Upper lobe of right lung (tissue), 1 donor: ENCODE results near the gene ZNF805. TPM values are rescaled to one million over a fixed set of nuclear protein-coding genes. Genes with fewer than 3 reads are reported as not detected.

Experiments used
- ATAC-seq: fragments of 200-7000 bp; cut with Tn5 transposase; one replicate; pipeline ENCODE4 v1.9.1; 2020; ENCODE audit warnings: mild to moderate bottlenecking, moderate library complexity
- DNase-seq: peaks from one replicate; pipeline ENCODE4 v3.0.0-alpha.2; 2020
- H3K27ac ChIP-seq: fragments of 200-600 bp; one replicate; pipeline ENCODE4 v1.8.0; 2022
- H3K27me3 ChIP-seq: fragments of 200-600 bp; one replicate; pipeline ENCODE4 v1.8.0; 2022; ENCODE audit warnings: mild to moderate bottlenecking
- H3K36me3 ChIP-seq: fragments of 200-600 bp; one replicate; pipeline ENCODE4 v1.8.0; 2022
- H3K4me1 ChIP-seq: fragments of 200-600 bp; one replicate; pipeline ENCODE4 v1.8.0; 2022
- H3K4me3 ChIP-seq: fragments of 200-600 bp; one replicate; pipeline ENCODE4 v1.8.0; 2022; ENCODE audit warnings: mild to moderate bottlenecking
- H3K9me3 ChIP-seq: fragments of 200-600 bp; one replicate; pipeline ENCODE4 v1.8.0; 2022
- intact Hi-C: fragments of 100-400 bp; cut with DNase I; formaldehyde crosslinking; loops from one replicate; pipeline ENCODE4 v1.11.0; 2022
- total RNA-seq: library from RNA; stranded (reverse); fragmentation: NEBNext Ultra II Directional; extraction: Animal tissue kit (Norgen Biotek cat#: 25700); gene quantifications from one replicate; pipeline ENCODE4 v1.2.1, GENCODE V29; 2021
- TF ChIP-seq, protein P1 (sequence below): fragments of 200-600 bp; IDR thresholded peaks from one replicate; pipeline ENCODE4 v1.8.0; 2022; ENCODE audit warnings: antibody characterized with exemption
- donor health status: DM: no; HTN: yes; CAD: no; lungs with severe emphysema.

Gene ZNF805
- total RNA-seq, 1 donor from 2014 or later: 14.6 TPM

DNA sequence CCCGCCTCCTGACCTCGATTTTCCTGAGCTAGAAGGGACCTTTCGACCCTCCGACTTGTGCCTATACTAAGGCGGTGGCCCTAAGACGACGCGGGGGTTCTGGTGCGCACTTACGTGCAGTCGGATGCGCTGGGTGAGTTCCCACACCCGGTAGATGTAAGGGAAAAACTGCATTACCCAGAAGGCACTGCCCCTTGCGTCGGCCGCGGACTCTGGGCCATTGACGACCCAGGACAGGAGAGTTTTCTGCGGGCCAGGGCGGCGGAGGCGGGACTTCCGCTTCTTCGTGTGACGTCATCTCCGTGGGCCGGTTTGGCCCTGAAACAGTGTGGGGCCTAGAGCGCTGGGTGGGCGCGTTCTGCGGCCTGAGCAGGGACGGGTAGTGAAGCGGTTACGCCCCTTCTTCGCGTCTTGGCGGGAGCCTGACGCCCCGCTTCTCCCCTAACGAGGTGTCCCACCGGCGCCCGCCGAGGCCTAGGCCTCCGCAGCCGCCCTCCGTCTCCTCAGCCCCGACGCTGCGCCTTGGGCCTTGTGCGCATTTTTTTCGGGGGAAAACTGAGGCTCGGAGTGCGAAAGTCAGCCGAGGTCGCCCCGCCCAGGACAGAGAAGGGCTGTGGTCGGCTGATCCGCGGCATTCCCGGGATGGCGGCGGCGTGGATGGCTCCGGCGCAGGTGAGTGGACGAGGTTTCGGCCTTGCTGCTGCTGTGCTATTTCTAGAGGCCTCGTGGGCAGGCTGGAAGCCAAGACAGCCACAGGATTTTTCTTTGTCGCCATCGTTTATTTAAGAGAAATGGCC is 39.9 kb downstream of the ZNF805 start, which contains the start of gene ZNF460:
Gene ZNF460 (plus strand): TSS at position 321 of the 797 bp plus-strand sequence. CDS start 322 bp downstream, at position 643.
- Histone ChIP-seq H3K9me3 (no peaks in the 10 kb centered on the region), H3K4me1 (peaks cover 25% of the 10 kb centered on the region), H3K36me3 (peaks cover 16% of the 10 kb centered on the region), H3K27me3 (no peaks in the 10 kb centered on the region), H3K4me3 (peak within 1 kb of the TSS; percentile 93), H3K27ac (peak within 1 kb of the TSS; percentile 99)
- ATAC-seq: peak; percentile 97
- TF ChIP-seq, protein P1, sequence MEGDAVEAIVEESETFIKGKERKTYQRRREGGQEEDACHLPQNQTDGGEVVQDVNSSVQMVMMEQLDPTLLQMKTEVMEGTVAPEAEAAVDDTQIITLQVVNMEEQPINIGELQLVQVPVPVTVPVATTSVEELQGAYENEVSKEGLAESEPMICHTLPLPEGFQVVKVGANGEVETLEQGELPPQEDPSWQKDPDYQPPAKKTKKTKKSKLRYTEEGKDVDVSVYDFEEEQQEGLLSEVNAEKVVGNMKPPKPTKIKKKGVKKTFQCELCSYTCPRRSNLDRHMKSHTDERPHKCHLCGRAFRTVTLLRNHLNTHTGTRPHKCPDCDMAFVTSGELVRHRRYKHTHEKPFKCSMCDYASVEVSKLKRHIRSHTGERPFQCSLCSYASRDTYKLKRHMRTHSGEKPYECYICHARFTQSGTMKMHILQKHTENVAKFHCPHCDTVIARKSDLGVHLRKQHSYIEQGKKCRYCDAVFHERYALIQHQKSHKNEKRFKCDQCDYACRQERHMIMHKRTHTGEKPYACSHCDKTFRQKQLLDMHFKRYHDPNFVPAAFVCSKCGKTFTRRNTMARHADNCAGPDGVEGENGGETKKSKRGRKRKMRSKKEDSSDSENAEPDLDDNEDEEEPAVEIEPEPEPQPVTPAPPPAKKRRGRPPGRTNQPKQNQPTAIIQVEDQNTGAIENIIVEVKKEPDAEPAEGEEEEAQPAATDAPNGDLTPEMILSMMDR: no peak
- DNase-seq: peak; percentile 98
- intact Hi-C loops: no loop called here

DNA sequence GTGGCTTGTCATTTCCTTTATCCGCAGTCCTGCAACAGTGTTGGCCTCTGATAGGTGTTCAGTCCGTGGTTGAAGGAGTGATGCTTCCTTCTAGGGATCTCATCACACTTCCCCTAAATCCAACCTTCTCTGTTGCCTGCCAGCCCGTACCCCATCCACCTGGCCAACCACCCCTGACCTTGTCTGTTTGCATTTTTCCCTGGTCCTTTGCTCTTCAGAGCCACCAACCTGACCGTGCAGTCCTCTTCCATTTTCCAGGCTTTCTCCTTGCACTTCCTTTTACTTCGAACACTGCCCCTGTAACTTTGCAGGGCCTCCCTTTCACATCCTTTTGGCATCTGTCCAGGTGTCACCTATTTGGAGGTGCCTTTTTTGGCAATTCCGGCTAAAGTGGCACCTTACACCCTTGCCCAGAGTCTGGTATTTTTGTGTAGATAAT is 40.5 kb downstream of the ZNF805 start:
- ATAC-seq: no peak
- Histone ChIP-seq H3K27me3 (no peaks in the 10 kb centered on the region), H3K4me3 (peak overlapping the region; percentile 93), H3K27ac (peak overlapping the region; percentile 99), H3K9me3 (no peaks in the 10 kb centered on the region), H3K36me3 (peaks cover 22% of the 10 kb centered on the region), H3K4me1 (peaks cover 25% of the 10 kb centered on the region)
- TF ChIP-seq, protein P1: no peak
- intact Hi-C loops: no loop called here
- DNase-seq: no peak

DNA sequence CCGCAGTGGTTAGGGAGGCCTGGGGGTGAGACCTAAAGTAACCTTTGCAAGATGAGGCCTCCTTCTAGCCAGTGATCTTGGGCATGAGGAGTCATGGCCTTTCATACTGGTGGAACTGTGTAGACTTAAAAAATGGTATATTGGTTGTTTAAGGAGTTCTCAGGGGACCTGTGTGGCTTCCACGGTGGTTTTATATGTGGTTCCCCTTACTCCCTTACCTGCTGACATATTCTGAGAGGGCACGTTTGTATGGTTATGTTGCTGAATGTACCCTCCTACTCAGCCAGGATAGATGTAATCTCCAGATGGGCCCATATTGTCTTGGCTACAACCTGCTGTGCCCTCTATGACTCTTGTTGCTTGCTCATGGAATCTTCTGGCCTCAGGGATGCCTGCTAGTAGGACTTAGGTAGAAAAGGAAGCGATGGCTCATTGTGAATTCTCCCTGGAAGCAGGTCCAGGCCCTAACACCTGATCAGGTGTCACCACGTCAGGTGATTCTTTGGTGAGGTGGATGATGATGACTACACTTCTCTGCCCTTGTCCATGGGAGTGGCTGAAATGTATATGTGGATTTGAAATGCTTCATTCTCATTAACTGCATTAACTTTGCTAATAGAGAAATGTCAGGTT is 41.7 kb downstream of the ZNF805 start:
- DNase-seq: no peak
- peak overlapping the region; percentile 93 for H3K4me3 ChIP-seq

DNA sequence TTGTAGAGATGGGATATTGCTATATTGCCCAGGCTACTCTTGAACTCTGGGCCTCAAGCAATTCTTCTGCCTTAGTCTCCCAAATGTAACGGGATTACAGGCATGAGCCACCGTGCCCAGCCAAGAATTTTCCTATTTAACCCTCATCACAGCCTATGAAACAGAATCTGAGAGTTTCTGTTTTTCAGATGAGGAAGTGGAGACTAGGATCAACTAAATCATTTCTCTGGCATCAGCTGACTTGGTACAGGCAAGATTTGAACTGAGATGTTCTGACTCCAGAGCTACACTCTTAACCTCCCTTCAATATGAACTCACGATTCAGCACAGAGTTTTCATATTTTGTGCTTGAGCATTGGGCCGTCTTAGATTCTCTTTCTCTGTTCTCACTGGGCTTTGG is 47.9 kb downstream of the ZNF805 start:
- intact Hi-C loops: no loop called here
- H3K36me3 ChIP-seq: peaks cover 90% of the 10 kb centered on the region
- ATAC-seq: no peak

More for the DNA sequence above, 41.7 kb downstream of the ZNF805 start:
- TF ChIP-seq, protein P1: no peak
- Histone ChIP-seq H3K9me3 (no peaks in the 10 kb centered on the region), H3K27ac (no peak overlapping the region), H3K27me3 (no peaks in the 10 kb centered on the region), H3K36me3 (peaks cover 33% of the 10 kb centered on the region), H3K4me1 (peaks cover 25% of the 10 kb centered on the region)
- no peak for ATAC-seq
- intact Hi-C loops: no loop called here

DNA sequence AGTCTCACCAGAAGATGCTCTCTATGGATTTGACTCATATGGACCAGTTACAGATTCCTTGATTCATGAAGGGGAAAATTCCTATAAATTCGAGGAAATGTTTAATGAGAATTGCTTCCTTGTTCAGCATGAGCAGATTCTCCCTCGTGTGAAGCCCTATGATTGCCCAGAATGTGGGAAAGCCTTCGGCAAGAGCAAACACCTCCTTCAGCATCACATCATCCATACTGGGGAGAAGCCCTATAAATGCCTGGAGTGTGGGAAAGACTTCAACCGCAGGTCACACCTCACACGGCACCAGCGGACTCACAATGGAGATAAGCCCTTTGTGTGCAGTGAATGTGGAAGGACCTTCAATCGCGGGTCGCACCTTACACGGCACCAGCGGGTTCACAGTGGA is 50.5 kb downstream of the ZNF805 start:
- H3K27me3 ChIP-seq: no peaks in the 10 kb centered on the region
- H3K4me1 ChIP-seq: no peaks in the 10 kb centered on the region
- peaks cover 34% of the 10 kb centered on the region for H3K9me3 ChIP-seq
- H3K36me3 ChIP-seq: peaks cover 90% of the 10 kb centered on the region
- no peak overlapping the region for H3K27ac ChIP-seq
- H3K4me3 ChIP-seq: no peak overlapping the region
- TF ChIP-seq, protein P1: no peak
- intact Hi-C loops: no loop called here
- DNase-seq: no peak
- ATAC-seq: no peak

More for the DNA sequence above, 47.9 kb downstream of the ZNF805 start:
- H3K27me3 ChIP-seq: no peaks in the 10 kb centered on the region
- H3K4me1 ChIP-seq: no peaks in the 10 kb centered on the region
- TF ChIP-seq, protein P1: no peak
- no peak for DNase-seq
- no peak overlapping the region for H3K27ac ChIP-seq
- H3K4me3 ChIP-seq: no peak overlapping the region
- peaks cover 21% of the 10 kb centered on the region for H3K9me3 ChIP-seq
